Vagina (tissue), 2 donors: Measurements from ENCODE around the gene CYB5R4. TPM values are rescaled to one million over a fixed set of nuclear protein-coding genes. Genes with fewer than 3 reads are reported as not detected.

ENCODE experiments used
- DNase-seq, 2 donors: peaks; one replicate each; pipeline ENCODE4 v3.0.0-alpha.2; 2017; ENCODE audit errors: extremely low spot score in 2 of 2
- H3K27ac ChIP-seq: fragments of 200-600 bp; sonication (generic); one replicate; pipeline ENCODE4 v1.5.1; 2019
- H3K27me3 ChIP-seq: fragments of 200-600 bp; sonication (generic); one replicate; pipeline ENCODE4 v1.5.1; 2019
- H3K36me3 ChIP-seq, 2 donors: fragments of 200-600 bp; sonication (generic); one replicate each; pipeline ENCODE4 v1.5.1; 2017 to 2019
- H3K4me1 ChIP-seq: fragments of 200-600 bp; sonication (generic); one replicate; pipeline ENCODE4 v1.5.1; 2019
- H3K4me3 ChIP-seq, 2 donors: fragments of 200-600 bp; sonication (generic); 1 replicate in 1 of 2; 2 replicates in 1 of 2; pipeline ENCODE4 v1.5.1; 2016 to 2019
- H3K9me3 ChIP-seq: fragments of 200-600 bp; sonication (generic); one replicate; pipeline ENCODE4 v1.5.1; 2019
- POLR2A ChIP-seq, 2 donors: fragments of 450-650 bp; IDR thresholded peaks; one replicate each; pipeline ENCODE4 v1.6.1; 2017; ENCODE audit warnings: antibody characterized with exemption in 2 of 2, mild to moderate bottlenecking in 2 of 2, moderate library complexity in 2 of 2
- POLR2AphosphoS5 ChIP-seq, 2 donors: sonication (generic); formaldehyde crosslinking; IDR thresholded peaks; one replicate each; pipeline ENCODE4 v1.9.0; 2017; ENCODE audit warnings: antibody characterized with exemption in 2 of 2, mild to moderate bottlenecking in 2 of 2, low read depth in 1 of 2; ENCODE audit not compliant: insufficient read depth in 1 of 2
- intact Hi-C: fragments of 100-400 bp; cut with DNase I; formaldehyde crosslinking; loops from one replicate; pipeline ENCODE4 v1.15.1; 2023
- total RNA-seq: library from RNA; depleted of rRNA; stranded (reverse); fragments of >200 nt; gene quantifications from one replicate; pipeline ENCODE4 v1.2.3, GENCODE V29; 2016
- TF ChIP-seq, protein P1 (sequence below), 3 experiments: fragments of 450-650 bp in 2 of 3; fragments of 200-600 bp in 1 of 3; sonication (generic) in 1 of 3; IDR thresholded peaks; one replicate each; pipeline ENCODE4 v1.5.1; 2017 to 2019; ENCODE audit warnings: antibody characterized with exemption in 3 of 3, mild to moderate bottlenecking in 2 of 3, moderate library complexity in 2 of 3

The CYB5R4 gene
- total RNA-seq, 1 donor from 2014 or later = 4.9 TPM

DNA sequence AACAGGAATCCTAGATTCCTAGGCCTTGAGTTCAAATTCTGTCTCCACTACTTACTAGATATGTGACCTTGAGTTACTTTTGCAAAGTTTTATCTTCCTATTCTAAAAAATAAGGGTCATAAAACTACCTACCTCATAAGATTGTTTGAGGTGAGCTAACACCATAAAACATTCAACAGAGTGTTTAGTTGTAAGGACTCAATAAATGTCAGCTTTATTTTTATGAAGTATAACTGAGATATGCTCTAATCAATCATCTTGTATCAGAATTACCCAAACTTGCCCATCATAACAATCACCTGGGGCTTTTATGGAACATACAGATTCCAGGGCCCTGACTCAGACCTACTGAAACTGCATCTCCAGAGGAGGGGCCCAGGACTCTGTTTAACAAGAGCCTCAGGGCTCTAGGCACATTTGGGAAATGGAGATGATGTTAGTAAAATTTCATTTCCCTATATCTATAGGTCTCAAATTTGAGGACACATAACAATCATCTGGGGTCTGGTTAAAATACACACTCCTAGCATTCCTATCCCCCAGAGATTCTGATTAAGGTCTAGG is 138.6 kb downstream of the CYB5R4 start:
- intact Hi-C loops = no loop called here
- TF ChIP-seq, protein P1, sequence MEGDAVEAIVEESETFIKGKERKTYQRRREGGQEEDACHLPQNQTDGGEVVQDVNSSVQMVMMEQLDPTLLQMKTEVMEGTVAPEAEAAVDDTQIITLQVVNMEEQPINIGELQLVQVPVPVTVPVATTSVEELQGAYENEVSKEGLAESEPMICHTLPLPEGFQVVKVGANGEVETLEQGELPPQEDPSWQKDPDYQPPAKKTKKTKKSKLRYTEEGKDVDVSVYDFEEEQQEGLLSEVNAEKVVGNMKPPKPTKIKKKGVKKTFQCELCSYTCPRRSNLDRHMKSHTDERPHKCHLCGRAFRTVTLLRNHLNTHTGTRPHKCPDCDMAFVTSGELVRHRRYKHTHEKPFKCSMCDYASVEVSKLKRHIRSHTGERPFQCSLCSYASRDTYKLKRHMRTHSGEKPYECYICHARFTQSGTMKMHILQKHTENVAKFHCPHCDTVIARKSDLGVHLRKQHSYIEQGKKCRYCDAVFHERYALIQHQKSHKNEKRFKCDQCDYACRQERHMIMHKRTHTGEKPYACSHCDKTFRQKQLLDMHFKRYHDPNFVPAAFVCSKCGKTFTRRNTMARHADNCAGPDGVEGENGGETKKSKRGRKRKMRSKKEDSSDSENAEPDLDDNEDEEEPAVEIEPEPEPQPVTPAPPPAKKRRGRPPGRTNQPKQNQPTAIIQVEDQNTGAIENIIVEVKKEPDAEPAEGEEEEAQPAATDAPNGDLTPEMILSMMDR (IDR thresholded peaks at IDR 0.05) = no peak
- TF ChIP-seq POLR2AphosphoS5 (IDR thresholded peaks at IDR 0.05; ENCODE audit: insufficient read depth in 1 of 2, low read depth in 1 of 2) = no peak
- TF ChIP-seq POLR2A (IDR thresholded peaks at IDR 0.05) = no peak
- no peak for DNase-seq

DNA sequence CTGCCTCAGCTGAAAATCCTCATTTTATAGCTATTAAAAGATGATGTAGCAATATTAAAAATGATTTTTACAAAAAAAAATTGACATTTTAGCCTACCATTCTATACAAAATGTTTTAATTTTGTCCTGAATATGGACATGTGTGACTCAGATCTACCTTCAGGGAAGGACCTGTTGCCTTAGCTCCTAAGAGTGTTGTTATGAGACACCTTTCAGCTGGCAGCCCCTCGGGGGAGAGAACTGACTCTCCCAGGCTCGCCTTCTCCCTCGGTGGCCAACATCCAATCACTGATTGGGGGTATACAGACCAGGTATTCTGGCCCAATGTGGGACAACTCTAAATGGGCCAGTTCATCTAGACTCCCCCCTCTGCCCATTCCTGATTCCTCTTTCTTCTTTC is 141.6 kb downstream of the CYB5R4 start:
- no peak for DNase-seq
- no peak overlapping the region for H3K4me3 ChIP-seq
- no peak for TF ChIP-seq POLR2A (IDR thresholded peaks at IDR 0.05)
- TF ChIP-seq, protein P1 (IDR thresholded peaks at IDR 0.05) = no peak
- no peak for TF ChIP-seq POLR2AphosphoS5 (IDR thresholded peaks at IDR 0.05; ENCODE audit: insufficient read depth in 1 of 2, low read depth in 1 of 2)
- no peaks in the 10 kb centered on the region for H3K4me1 ChIP-seq
- no peaks in the 10 kb centered on the region for H3K9me3 ChIP-seq
- intact Hi-C loops = no loop called here
- no peaks in the 10 kb centered on the region for H3K27me3 ChIP-seq
- H3K27ac ChIP-seq = no peak overlapping the region
- H3K36me3 ChIP-seq = no peaks in the 10 kb centered on the region

More for the DNA sequence above, 138.6 kb downstream of the CYB5R4 start:
- Histone ChIP-seq H3K27ac (no peak overlapping the region), H3K4me3 (no peak overlapping the region), H3K4me1 (no peaks in the 10 kb centered on the region), H3K27me3 (no peaks in the 10 kb centered on the region), H3K36me3 (no peaks in the 10 kb centered on the region), H3K9me3 (no peaks in the 10 kb centered on the region)

DNA sequence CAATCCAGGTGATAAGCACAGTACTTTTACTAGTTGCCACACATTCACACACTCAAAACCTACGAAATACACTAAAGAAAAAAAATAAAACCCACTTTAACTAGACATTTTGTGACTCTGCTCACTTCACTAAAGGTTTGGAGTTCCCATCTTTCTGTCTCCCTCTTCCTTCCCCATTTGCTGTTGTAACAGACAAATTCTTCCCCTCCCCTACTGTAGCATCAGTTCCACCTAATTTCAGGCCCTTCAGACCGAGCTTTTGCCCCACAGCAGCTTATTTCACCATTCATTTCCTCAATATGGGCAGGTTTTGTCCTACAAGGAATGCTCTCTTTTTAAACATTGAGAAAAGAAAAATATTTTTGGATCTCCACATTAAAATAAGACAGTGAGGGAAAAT is 142.7 kb downstream of the CYB5R4 start:
- Histone ChIP-seq H3K27ac (no peak overlapping the region), H3K4me3 (no peak overlapping the region), H3K9me3 (no peaks in the 10 kb centered on the region), H3K4me1 (no peaks in the 10 kb centered on the region), H3K36me3 (no peaks in the 10 kb centered on the region), H3K27me3 (no peaks in the 10 kb centered on the region)
- TF ChIP-seq POLR2AphosphoS5 (IDR thresholded peaks at IDR 0.05; ENCODE audit: insufficient read depth in 1 of 2, low read depth in 1 of 2) = no peak
- TF ChIP-seq POLR2A (IDR thresholded peaks at IDR 0.05) = no peak
- TF ChIP-seq, protein P1 (IDR thresholded peaks at IDR 0.05) = no peak
- intact Hi-C loops = no loop called here
- no peak for DNase-seq

DNA sequence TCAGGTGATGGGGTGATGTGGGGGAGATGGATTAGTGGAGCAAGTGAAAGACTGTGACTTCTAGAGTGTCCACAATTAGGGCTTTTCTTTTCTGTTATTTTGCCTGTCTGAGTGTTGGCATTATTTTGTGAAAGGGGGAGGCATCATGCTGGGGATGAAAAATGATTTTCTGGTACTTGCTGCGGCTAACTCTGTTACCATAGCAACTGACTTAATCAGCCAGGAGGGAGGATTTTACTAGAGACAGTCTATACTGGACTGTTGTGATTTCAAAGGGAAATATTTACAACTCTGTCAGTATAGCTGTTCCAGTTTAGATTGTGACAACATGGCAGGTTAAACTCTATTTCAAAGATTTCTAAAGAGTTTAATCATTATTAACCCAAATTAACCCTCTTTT is 143.6 kb downstream of the CYB5R4 start:
- Histone ChIP-seq H3K4me1 (no peaks in the 10 kb centered on the region), H3K4me3 (no peak overlapping the region), H3K27me3 (no peaks in the 10 kb centered on the region), H3K9me3 (no peaks in the 10 kb centered on the region), H3K36me3 (no peaks in the 10 kb centered on the region), H3K27ac (no peak overlapping the region)
- no peak for TF ChIP-seq POLR2A (IDR thresholded peaks at IDR 0.05)
- TF ChIP-seq POLR2AphosphoS5 (IDR thresholded peaks at IDR 0.05; ENCODE audit: insufficient read depth in 1 of 2, low read depth in 1 of 2) = no peak
- TF ChIP-seq, protein P1 (IDR thresholded peaks at IDR 0.05) = no peak
- no peak for DNase-seq
- intact Hi-C loops = no loop called here

DNA sequence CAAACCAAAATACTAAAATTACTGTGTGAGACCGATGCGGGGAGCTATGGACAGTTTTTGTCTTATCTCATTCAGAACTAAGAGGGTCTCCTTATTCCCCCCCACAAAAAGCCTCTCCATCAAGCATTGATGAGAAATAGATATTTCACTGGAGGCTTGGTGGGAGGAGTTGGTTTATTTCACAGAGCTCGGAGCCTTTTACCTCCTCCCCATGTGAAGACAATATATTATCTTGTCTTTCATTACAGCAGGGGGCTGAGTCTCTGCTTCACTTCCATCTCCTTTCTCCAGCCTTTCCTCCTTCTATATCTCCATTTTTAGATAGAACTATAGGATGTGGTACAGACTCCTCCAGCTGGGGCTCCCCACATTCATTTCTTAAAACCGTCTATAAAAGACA is 144.2 kb downstream of the CYB5R4 start:
- no peaks in the 10 kb centered on the region for H3K36me3 ChIP-seq
- no peaks in the 10 kb centered on the region for H3K9me3 ChIP-seq
- H3K4me3 ChIP-seq = no peak overlapping the region
- no peaks in the 10 kb centered on the region for H3K27me3 ChIP-seq
- no peaks in the 10 kb centered on the region for H3K4me1 ChIP-seq
- intact Hi-C loops = no loop called here
- TF ChIP-seq, protein P1 (IDR thresholded peaks at IDR 0.05) = no peak
- no peak for TF ChIP-seq POLR2A (IDR thresholded peaks at IDR 0.05)
- no peak for TF ChIP-seq POLR2AphosphoS5 (IDR thresholded peaks at IDR 0.05; ENCODE audit: insufficient read depth in 1 of 2, low read depth in 1 of 2)
- DNase-seq = no peak
- H3K27ac ChIP-seq = no peak overlapping the region
